CD4-positive, CD25-positive, alpha-beta regulatory T cell (primary cell): ENCODE data around the gene IQSEC1. TPM values are rescaled to one million over a fixed set of nuclear protein-coding genes. Genes with fewer than 3 reads are reported as not detected.

Experiments
- ATAC-seq, 2 donors: fragments of 150-1000 bp; cut with Tn5 transposase; one replicate each; pipeline ENCODE4 v1.10.0; 2021; ENCODE audit warnings: low read depth in 2 of 2, moderate number of reproducible peaks in 2 of 2, moderate library complexity in 1 of 2
- DNase-seq, 3 donors: peaks; one replicate each; pipeline versions ENCODE4 v3.0.0 to v3.0.0-alpha.2; 2012 to 2022; ENCODE audit warnings: mixed read lengths in 1 of 3
- H3K27ac ChIP-seq: one replicate; pipeline ENCODE4 v1.7.0; 2013; ENCODE audit warnings: mild to moderate bottlenecking, low read length; ENCODE audit not compliant: insufficient read depth, poor library complexity, severe bottlenecking
- H3K27me3 ChIP-seq: one replicate; pipeline ENCODE4 v1.7.0; 2013; ENCODE audit warnings: low read length; ENCODE audit not compliant: control insufficient read depth, insufficient read depth
- H3K36me3 ChIP-seq: one replicate; pipeline ENCODE4 v1.7.0; 2013; ENCODE audit warnings: mild to moderate bottlenecking, low read length, moderate library complexity; ENCODE audit not compliant: control insufficient read depth, insufficient read depth
- H3K4me1 ChIP-seq: 2 replicates; pipeline ENCODE4 v1.7.0; 2013; ENCODE audit warnings: mild to moderate bottlenecking, low read length; ENCODE audit not compliant: insufficient read depth, control insufficient read depth, poor library complexity, severe bottlenecking
- H3K4me3 ChIP-seq: one replicate; pipeline ENCODE4 v1.7.0; 2013; ENCODE audit warnings: low read depth, mild to moderate bottlenecking, low read length, moderate library complexity
- H3K9me3 ChIP-seq, 2 experiments: 1 replicate in 1 of 2; 2 replicates in 1 of 2; pipeline ENCODE4 v1.7.0; 2013; ENCODE audit warnings: low read length in 2 of 2, mild to moderate bottlenecking in 1 of 2, moderate library complexity in 1 of 2; ENCODE audit not compliant: control insufficient read depth in 2 of 2
- H3K27ac Mint-ChIP-seq, 3 donors: one replicate each; pipeline ENCODE4 v1.8.0; 2020 to 2022; ENCODE audit warnings: mild to moderate bottlenecking in 3 of 3, mixed read lengths in 3 of 3, moderate library complexity in 2 of 3
- H3K27me3 Mint-ChIP-seq: one replicate; pipeline ENCODE4 v1.8.0; 2022; ENCODE audit warnings: mild to moderate bottlenecking, mixed read lengths
- H3K36me3 Mint-ChIP-seq: one replicate; pipeline ENCODE4 v1.8.0; 2020; ENCODE audit warnings: mixed read lengths
- H3K4me1 Mint-ChIP-seq, 4 donors: one replicate each; pipeline ENCODE4 v1.8.0; 2020 to 2022; ENCODE audit warnings: mixed read lengths in 4 of 4, mild to moderate bottlenecking in 1 of 4
- H3K4me3 Mint-ChIP-seq, 4 donors: one replicate each; pipeline ENCODE4 v1.8.0; 2020 to 2022; ENCODE audit warnings: mild to moderate bottlenecking in 4 of 4, mixed read lengths in 4 of 4, moderate library complexity in 3 of 4
- H3K9me3 Mint-ChIP-seq, 7 donors: one replicate each; pipeline ENCODE4 v1.8.0; 2020 to 2022; ENCODE audit warnings: mixed read lengths in 7 of 7, mild to moderate bottlenecking in 3 of 7, moderate library complexity in 2 of 7
- polyA plus RNA-seq, 4 donors: library from polyadenylated mRNA; unstranded; fragments of 300-500 nt; fragmentation: Illumina TruSeq; gene quantifications; one replicate each; pipeline ENCODE4 v1.2.3, GENCODE V29; 2021
- total RNA-seq: library from RNA; stranded (reverse); gene quantifications from one replicate; pipeline ENCODE4 v1.2.3, GENCODE V29; 2022

The IQSEC1 gene
- total and polyA plus RNA-seq, 5 donors from 2014 or later: 17.7 to 131 (median 21.1) TPM

GRCh38 chr3:12999147-13000140 lies 73.8 kb downstream of the IQSEC1 start:
- Histone ChIP-seq H3K4me1 (peaks cover 49% of the 10 kb centered on the region), H3K4me3 (no peak overlapping the region), H3K36me3 (peaks cover 42% of the 10 kb centered on the region), H3K27ac (peak overlapping the region; percentile 37), H3K9me3 (no peaks in the 10 kb centered on the region), H3K27me3 (no peaks in the 10 kb centered on the region)
- H3K4me1 Mint-ChIP-seq: peaks cover 20 to 83% (median 68%) of the 10 kb centered on the region in 4 donors
- H3K27me3 Mint-ChIP-seq: no peaks in the 10 kb centered on the region
- H3K9me3 Mint-ChIP-seq: peaks cover 0 to 2% (median 0%) of the 10 kb centered on the region in 7 donors
- DNase-seq (no peak), ATAC-seq (no peak)
- peak overlapping the region; percentile 16 to 55 (median 45) for H3K27ac Mint-ChIP-seq
- H3K36me3 Mint-ChIP-seq: peaks cover 36% of the 10 kb centered on the region
- H3K4me3 Mint-ChIP-seq: peak overlapping the region in 2 of 4 donors; percentile 2 to 88

- no peak overlapping the region for H3K27ac ChIP-seq
- H3K4me1 ChIP-seq: peaks cover 45% of the 10 kb centered on the region
- Mint-ChIP-seq H3K4me1 (peaks cover 19 to 75% (median 61%) of the 10 kb centered on the region in 4 donors), H3K4me3 (no peak overlapping the region), H3K27ac (peak overlapping the region in 2 of 3 donors; percentile 20 to 42), H3K9me3 (peaks cover 0 to 2% (median 0%) of the 10 kb centered on the region in 7 donors), H3K36me3 (peaks cover 36% of the 10 kb centered on the region), H3K27me3 (no peaks in the 10 kb centered on the region)
- no peak for DNase-seq
- peaks cover 42% of the 10 kb centered on the region for H3K36me3 ChIP-seq
- H3K9me3 ChIP-seq: no peaks in the 10 kb centered on the region
- no peaks in the 10 kb centered on the region for H3K27me3 ChIP-seq
- H3K4me3 ChIP-seq: no peak overlapping the region
- ATAC-seq: no peak
Observed at GRCh38 chr3:12998648-12999047, 74.6 kb downstream of the IQSEC1 start.

DNA sequence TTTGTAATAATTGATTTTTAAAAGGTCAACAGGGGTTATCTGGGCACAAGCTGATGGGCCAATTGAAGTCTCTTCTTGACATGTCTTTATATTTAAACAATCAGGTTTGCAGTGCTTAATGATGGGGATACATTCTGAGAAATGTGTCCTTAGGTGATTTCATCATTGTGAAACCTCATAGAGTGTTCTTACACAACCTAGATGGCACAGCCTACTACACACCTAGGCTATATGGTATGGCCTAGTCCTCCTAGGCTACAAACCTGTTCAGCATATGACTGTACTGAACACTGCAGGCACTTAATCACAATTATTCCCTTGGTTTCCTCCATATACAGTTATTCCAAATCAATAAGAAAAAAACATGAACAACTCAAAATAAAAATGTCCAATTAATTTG lies 75.8 kb downstream of the IQSEC1 start:
- H3K36me3 Mint-ChIP-seq: peaks cover 33% of the 10 kb centered on the region
- ATAC-seq (no peak), DNase-seq (no peak)
- H3K27ac ChIP-seq: no peak overlapping the region
- H3K36me3 ChIP-seq: peaks cover 42% of the 10 kb centered on the region
- peak overlapping the region in 2 of 4 donors; percentile 5 to 55 for H3K4me3 Mint-ChIP-seq
- no peaks in the 10 kb centered on the region for H3K27me3 Mint-ChIP-seq
- H3K4me1 ChIP-seq: peaks cover 45% of the 10 kb centered on the region
- H3K27me3 ChIP-seq: no peaks in the 10 kb centered on the region
- peaks cover 0 to 2% (median 0%) of the 10 kb centered on the region in 7 donors for H3K9me3 Mint-ChIP-seq
- H3K4me3 ChIP-seq: no peak overlapping the region
- peaks cover 9 to 69% (median 50%) of the 10 kb centered on the region in 4 donors for H3K4me1 Mint-ChIP-seq
- H3K27ac Mint-ChIP-seq: peak overlapping the region in 1 of 3 donors; percentile 16
- no peaks in the 10 kb centered on the region for H3K9me3 ChIP-seq

DNA sequence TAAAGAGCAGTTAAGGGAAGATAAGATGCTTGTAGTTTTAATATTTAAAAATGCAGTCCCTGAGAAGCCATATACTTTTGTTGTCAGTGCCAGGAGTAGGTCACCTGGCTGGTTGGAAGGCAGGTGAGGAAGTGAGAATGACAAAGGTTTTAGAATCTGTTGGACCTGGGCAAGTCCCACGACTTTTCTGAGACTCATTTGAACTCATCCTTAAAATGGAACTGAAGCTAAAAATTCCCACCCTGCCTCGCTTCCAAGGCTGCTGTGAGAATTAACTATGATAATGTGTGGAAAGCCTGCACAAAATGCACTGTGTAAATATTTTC lies 77.1 kb downstream of the IQSEC1 start:
- ATAC-seq (no peak), DNase-seq (no peak)
- H3K27ac Mint-ChIP-seq: peak overlapping the region in 2 of 3 donors; percentile 70 to 84
- H3K27me3 Mint-ChIP-seq: no peaks in the 10 kb centered on the region
- peaks cover 0 to 2% (median 0%) of the 10 kb centered on the region in 7 donors for H3K9me3 Mint-ChIP-seq
- Histone ChIP-seq H3K9me3 (no peaks in the 10 kb centered on the region), H3K27me3 (no peaks in the 10 kb centered on the region), H3K4me3 (no peak overlapping the region), H3K27ac (no peak overlapping the region), H3K4me1 (peaks cover 40% of the 10 kb centered on the region), H3K36me3 (peaks cover 37% of the 10 kb centered on the region)
- H3K4me3 Mint-ChIP-seq: peak overlapping the region in 2 of 4 donors; percentile 5 to 17
- peaks cover 4 to 71% (median 48%) of the 10 kb centered on the region in 4 donors for H3K4me1 Mint-ChIP-seq
- H3K36me3 Mint-ChIP-seq: peaks cover 26% of the 10 kb centered on the region

DNA sequence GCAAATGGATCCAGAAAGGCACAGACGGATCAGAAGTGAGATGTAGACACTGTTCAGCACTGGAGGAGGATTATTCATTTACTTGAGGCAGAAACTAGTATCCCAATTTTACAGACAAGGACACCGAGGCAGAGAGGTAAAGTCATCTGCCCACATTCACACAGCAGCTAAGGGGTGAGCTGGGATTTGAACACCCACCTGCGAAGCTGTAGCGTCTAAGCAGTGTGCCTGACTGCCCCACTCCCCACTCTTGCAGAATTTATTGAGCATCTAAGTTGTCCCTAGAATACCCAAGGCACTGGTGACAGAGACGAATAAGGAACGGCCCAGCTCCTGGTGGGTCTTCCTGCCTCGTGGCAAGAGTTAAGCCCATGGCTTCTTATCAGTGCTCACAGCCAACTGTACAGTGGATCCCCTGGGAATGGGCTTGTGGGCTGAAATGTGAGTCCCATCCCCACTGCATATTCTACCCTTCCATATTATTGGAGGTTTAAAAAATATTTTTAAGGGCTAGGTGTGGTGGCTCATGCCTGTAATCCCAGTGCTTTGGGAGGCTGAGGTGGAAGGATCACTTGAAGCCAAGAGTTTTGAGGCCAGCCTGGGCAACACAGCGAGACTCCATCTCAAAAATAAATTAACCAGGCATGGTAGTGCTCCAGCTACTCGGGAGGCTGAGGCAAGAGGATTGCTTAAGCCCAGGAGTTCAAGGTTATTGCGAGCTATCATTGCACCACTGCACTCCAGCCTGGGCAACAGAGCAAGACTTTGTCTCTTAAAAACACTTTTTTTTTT lies 77.6 kb downstream of the IQSEC1 start:
- DNase-seq: no peak
- H3K4me3 ChIP-seq: peak overlapping the region; percentile 61
- Mint-ChIP-seq H3K9me3 (peaks cover 0 to 2% (median 0%) of the 10 kb centered on the region in 7 donors), H3K27ac (peak overlapping the region; percentile 70 to 84 (median 77)), H3K27me3 (no peaks in the 10 kb centered on the region), H3K36me3 (peaks cover 25% of the 10 kb centered on the region), H3K4me3 (peak overlapping the region; percentile 83 to 96 (median 94)), H3K4me1 (peaks cover 4 to 74% (median 53%) of the 10 kb centered on the region in 4 donors)
- peaks cover 41% of the 10 kb centered on the region for H3K4me1 ChIP-seq
- H3K27ac ChIP-seq: peak overlapping the region; percentile 72
- no peaks in the 10 kb centered on the region for H3K27me3 ChIP-seq
- H3K9me3 ChIP-seq: no peaks in the 10 kb centered on the region
- H3K36me3 ChIP-seq: peaks cover 36% of the 10 kb centered on the region
- ATAC-seq: no peak

DNA sequence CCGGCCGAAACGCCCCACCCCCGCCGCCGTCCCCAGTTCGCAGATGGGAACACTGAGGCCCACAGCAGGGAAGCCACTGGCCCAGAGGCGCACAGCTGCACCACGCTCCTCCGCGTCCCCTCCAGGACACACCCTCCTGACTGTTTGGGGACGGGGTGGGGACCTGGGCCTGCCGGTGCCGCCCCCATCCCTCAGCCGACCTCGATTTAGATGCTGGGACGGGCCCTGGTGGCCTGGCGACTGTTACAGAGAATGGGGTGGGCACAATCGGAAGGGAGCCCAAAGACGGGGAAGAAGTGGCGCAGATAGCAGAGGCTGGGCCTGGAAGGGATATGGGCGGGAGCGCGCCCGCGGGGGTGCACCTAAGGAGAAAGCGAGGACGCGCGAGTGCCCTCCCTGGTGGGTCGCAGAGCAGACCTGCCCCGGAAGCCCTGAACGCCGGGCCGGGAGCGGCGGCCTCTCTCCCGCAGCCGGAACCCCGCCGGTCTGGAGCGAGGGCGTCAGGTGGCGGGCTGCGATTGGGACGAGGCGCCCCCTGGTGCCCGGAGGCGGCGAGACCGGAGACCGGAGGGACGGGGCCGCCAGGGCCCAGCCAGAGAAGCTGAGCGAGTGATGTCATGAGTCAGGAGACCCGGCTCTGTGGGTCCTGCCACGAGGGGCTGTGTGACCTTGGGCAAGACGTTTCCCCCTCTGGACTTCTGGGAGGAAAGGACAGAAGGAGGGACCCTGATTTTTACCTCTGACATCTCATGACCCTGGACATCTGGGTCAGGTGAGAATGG lies 78.4 kb downstream of the IQSEC1 start:
- Histone ChIP-seq H3K36me3 (peaks cover 35% of the 10 kb centered on the region), H3K4me3 (peak overlapping the region; percentile 61), H3K9me3 (no peaks in the 10 kb centered on the region), H3K27ac (peak overlapping the region; percentile 72), H3K4me1 (peaks cover 41% of the 10 kb centered on the region), H3K27me3 (no peaks in the 10 kb centered on the region)
- Mint-ChIP-seq H3K4me3 (peak overlapping the region; percentile 91 to 96 (median 95)), H3K9me3 (peaks cover 0 to 2% (median 0%) of the 10 kb centered on the region in 7 donors), H3K27ac (peak overlapping the region; percentile 56 to 96 (median 84)), H3K36me3 (peaks cover 20% of the 10 kb centered on the region), H3K4me1 (peaks cover 8 to 74% (median 53%) of the 10 kb centered on the region in 4 donors), H3K27me3 (no peaks in the 10 kb centered on the region)
- peak; percentile 76 to 83 (median 78) for DNase-seq
- ATAC-seq: peak; percentile 86 to 87

GRCh38 chr3:12994357-12994606 lies 78.9 kb downstream of the IQSEC1 start:
- no peak overlapping the region for H3K4me3 ChIP-seq
- peaks cover 40% of the 10 kb centered on the region for H3K4me1 ChIP-seq
- Mint-ChIP-seq H3K9me3 (no peaks in the 10 kb centered on the region), H3K4me3 (peak overlapping the region; percentile 91 to 96 (median 95)), H3K36me3 (peaks cover 17% of the 10 kb centered on the region), H3K27ac (peak overlapping the region in 1 of 3 donors; percentile 84), H3K4me1 (peaks cover 10 to 74% (median 48%) of the 10 kb centered on the region in 4 donors), H3K27me3 (no peaks in the 10 kb centered on the region)
- H3K27ac ChIP-seq: peak overlapping the region; percentile 72
- H3K9me3 ChIP-seq: no peaks in the 10 kb centered on the region
- peaks cover 35% of the 10 kb centered on the region for H3K36me3 ChIP-seq
- ATAC-seq: no peak
- DNase-seq: no peak
- H3K27me3 ChIP-seq: no peaks in the 10 kb centered on the region
